Neural crest cell (in vitro differentiated cells): ENCODE results near the gene CSMD2. TPM values are rescaled to one million over a fixed set of nuclear protein-coding genes. Genes with fewer than 3 reads are reported as not detected.

Source experiments
- DNase-seq: peaks from one replicate; pipeline ENCODE4 v3.0.0; 2021; ENCODE audit warnings: low read depth, mixed read lengths, low spot score
- H3K27ac Mint-ChIP-seq: one replicate; pipeline ENCODE4 v1.8.0; 2021; ENCODE audit warnings: mild to moderate bottlenecking, mixed read lengths; ENCODE audit not compliant: unreplicated experiment
- H3K27me3 Mint-ChIP-seq: 2 replicates; pipeline ENCODE4 v1.8.0; 2021; ENCODE audit warnings: low read depth, mild to moderate bottlenecking, mixed read lengths
- H3K36me3 Mint-ChIP-seq: 2 replicates; pipeline ENCODE4 v1.8.0; 2021; ENCODE audit warnings: low read depth, mild to moderate bottlenecking, mixed read lengths
- H3K4me1 Mint-ChIP-seq: 2 replicates; pipeline ENCODE4 v1.8.0; 2021; ENCODE audit warnings: mixed read lengths
- H3K4me3 Mint-ChIP-seq: one replicate; pipeline ENCODE4 v1.8.0; 2021; ENCODE audit warnings: mild to moderate bottlenecking, mixed read lengths
- H3K9me3 Mint-ChIP-seq: 2 replicates; pipeline ENCODE4 v1.8.0; 2021; ENCODE audit warnings: mixed read lengths
- CTCF ChIP-seq: fragments of 200-600 bp; sonication (generic); conservative IDR thresholded peaks from 2 replicates; pipeline ENCODE4 v1.5.0; 2021; ENCODE audit warnings: antibody characterized with exemption, mild to moderate bottlenecking
- total RNA-seq: library from RNA; stranded (reverse); gene quantifications from 2 replicates; pipeline ENCODE4 v1.2.1, GENCODE V29; 2021

The CSMD2 gene
- total RNA-seq, 1 donor from 2014 or later: 0.40 TPM

- Mint-ChIP-seq H3K4me1 (no peaks in the 10 kb centered on the region), H3K9me3 (peaks cover 3% of the 10 kb centered on the region), H3K4me3 (no peak overlapping the region), H3K27me3 (no peaks in the 10 kb centered on the region), H3K36me3 (no peaks in the 10 kb centered on the region), H3K27ac (no peak overlapping the region)
- no peak for TF ChIP-seq CTCF
- DNase-seq: no peak
These were observed 439.4 kb downstream of the CSMD2 start for GRCh38 chr1:33725556-33726160.

- Mint-ChIP-seq H3K27ac (no peak overlapping the region), H3K4me3 (no peak overlapping the region), H3K27me3 (no peaks in the 10 kb centered on the region), H3K36me3 (no peaks in the 10 kb centered on the region), H3K9me3 (peaks cover 3% of the 10 kb centered on the region), H3K4me1 (no peaks in the 10 kb centered on the region)
- TF ChIP-seq CTCF: no peak
- no peak for DNase-seq
These were observed 440.0 kb downstream of the CSMD2 start for GRCh38 chr1:33725037-33725436.

- H3K36me3 Mint-ChIP-seq: no peaks in the 10 kb centered on the region
- H3K27ac Mint-ChIP-seq: no peak overlapping the region
- no peak for TF ChIP-seq CTCF
- H3K4me1 Mint-ChIP-seq: no peaks in the 10 kb centered on the region
- no peak overlapping the region for H3K4me3 Mint-ChIP-seq
- H3K9me3 Mint-ChIP-seq: peaks cover 3% of the 10 kb centered on the region
- no peaks in the 10 kb centered on the region for H3K27me3 Mint-ChIP-seq
- no peak for DNase-seq
These were observed 440.7 kb downstream of the CSMD2 start for GRCh38 chr1:33724348-33724747.

- no peak for TF ChIP-seq CTCF
- no peak for DNase-seq
- H3K9me3 Mint-ChIP-seq: peaks cover 3% of the 10 kb centered on the region
- H3K4me1 Mint-ChIP-seq: no peaks in the 10 kb centered on the region
- no peak overlapping the region for H3K4me3 Mint-ChIP-seq
- H3K36me3 Mint-ChIP-seq: no peaks in the 10 kb centered on the region
- H3K27me3 Mint-ChIP-seq: peaks cover 2% of the 10 kb centered on the region
- no peak overlapping the region for H3K27ac Mint-ChIP-seq
These were observed 441.8 kb downstream of the CSMD2 start for GRCh38 chr1:33723251-33723650.

- H3K4me3 Mint-ChIP-seq: no peak overlapping the region
- no peak overlapping the region for H3K27ac Mint-ChIP-seq
- no peak for TF ChIP-seq CTCF
- H3K27me3 Mint-ChIP-seq: peaks cover 12% of the 10 kb centered on the region
- H3K4me1 Mint-ChIP-seq: no peaks in the 10 kb centered on the region
- no peaks in the 10 kb centered on the region for H3K36me3 Mint-ChIP-seq
- peaks cover 3% of the 10 kb centered on the region for H3K9me3 Mint-ChIP-seq
- DNase-seq: no peak
These were observed 443.7 kb downstream of the CSMD2 start for GRCh38 chr1:33721301-33721815.
